H9 (cell line): ENCODE measurements around the gene PRSS16. TPM values are rescaled to one million over a fixed set of nuclear protein-coding genes. Genes with fewer than 3 reads are reported as not detected.

Source experiments
- DNase-seq: peaks from one replicate; pipeline ENCODE4 v3.0.0-alpha.2; 2017
- H2AFZ ChIP-seq: one replicate; pipeline ENCODE4 v1.6.1; 2013; ENCODE audit warnings: mild to moderate bottlenecking, low read length, control low read depth, moderate library complexity
- H2AK5ac ChIP-seq: 2 replicates; pipeline ENCODE4 v1.6.1; 2013; ENCODE audit warnings: low read length, control low read depth, mixed read lengths; ENCODE audit not compliant: insufficient read length
- H2BK120ac ChIP-seq: one replicate; pipeline ENCODE4 v1.6.1; 2013; ENCODE audit warnings: low read depth, mild to moderate bottlenecking, low read length, control low read depth, inconsistent platforms; ENCODE audit not compliant: poor library complexity, severe bottlenecking
- H2BK12ac ChIP-seq: 2 replicates; pipeline ENCODE4 v1.6.1; 2013; ENCODE audit warnings: low read length, control low read depth, mixed read lengths, low read depth; ENCODE audit not compliant: insufficient read length
- H2BK15ac ChIP-seq: 2 replicates; pipeline ENCODE4 v1.6.1; 2013; ENCODE audit warnings: low read depth, low read length, control low read depth
- H2BK20ac ChIP-seq: one replicate; pipeline ENCODE4 v1.6.1; 2013; ENCODE audit warnings: low read depth, mild to moderate bottlenecking, low read length, control low read depth, inconsistent platforms; ENCODE audit not compliant: poor library complexity, severe bottlenecking
- H2BK5ac ChIP-seq: 2 replicates; pipeline ENCODE4 v1.6.1; 2013; ENCODE audit warnings: low read length, control low read depth, mixed read lengths; ENCODE audit not compliant: insufficient read length
- H3K14ac ChIP-seq: 2 replicates; pipeline ENCODE4 v1.6.1; 2013; ENCODE audit warnings: low read length, control low read depth; ENCODE audit not compliant: insufficient read depth
- H3K18ac ChIP-seq: 2 replicates; pipeline ENCODE4 v1.6.1; 2013; ENCODE audit warnings: low read depth, mild to moderate bottlenecking, mixed read lengths, low read length, control low read depth; ENCODE audit not compliant: insufficient read length
- H3K23ac ChIP-seq: 2 replicates; pipeline ENCODE4 v1.6.1; 2013; ENCODE audit warnings: low read length, control low read depth, mixed read lengths, low read depth; ENCODE audit not compliant: insufficient read length
- H3K23me2 ChIP-seq: 2 replicates; pipeline ENCODE4 v1.6.1; 2013; ENCODE audit warnings: low read depth, mild to moderate bottlenecking, mixed read lengths, low read length, control low read depth; ENCODE audit not compliant: insufficient read length, poor library complexity, severe bottlenecking
- H3K27ac ChIP-seq: 2 replicates; pipeline ENCODE4 v1.5.1; 2013; ENCODE audit warnings: low read length, control low read depth, mixed read lengths, low read depth; ENCODE audit not compliant: insufficient read length
- H3K27me3 ChIP-seq: 2 replicates; pipeline ENCODE4 v1.6.1; 2013; ENCODE audit warnings: low read length, control low read depth, inconsistent platforms; ENCODE audit not compliant: insufficient read depth
- H3K4ac ChIP-seq: 2 replicates; pipeline ENCODE4 v1.6.1; 2013; ENCODE audit warnings: low read depth, mild to moderate bottlenecking, control low read depth, inconsistent platforms, low read length, moderate library complexity
- H3K4me1 ChIP-seq: 2 replicates; pipeline ENCODE4 v1.6.1; 2013; ENCODE audit warnings: low read length, control low read depth, inconsistent platforms; ENCODE audit not compliant: insufficient read depth
- H3K4me2 ChIP-seq: 2 replicates; pipeline ENCODE4 v1.6.1; 2013; ENCODE audit warnings: low read length, control low read depth, mixed read lengths; ENCODE audit not compliant: insufficient read length, insufficient read depth
- H3K56ac ChIP-seq: 2 replicates; pipeline ENCODE4 v1.6.1; 2013; ENCODE audit warnings: low read depth, mild to moderate bottlenecking, mixed read lengths, low read length, control low read depth; ENCODE audit not compliant: insufficient read length
- H3K79me1 ChIP-seq: 2 replicates; pipeline ENCODE4 v1.6.1; 2013; ENCODE audit warnings: low read depth, mild to moderate bottlenecking, moderate library complexity, low read length, control low read depth, inconsistent platforms; ENCODE audit not compliant: insufficient read depth, poor library complexity, severe bottlenecking
- H3K79me2 ChIP-seq: 2 replicates; pipeline ENCODE4 v1.6.1; 2013; ENCODE audit warnings: low read length, control low read depth, inconsistent platforms; ENCODE audit not compliant: insufficient read depth
- H3K9ac ChIP-seq: 2 replicates; pipeline ENCODE4 v1.6.1; 2013; ENCODE audit warnings: low read length, control low read depth, mixed read lengths; ENCODE audit not compliant: insufficient read length; ENCODE audit errors: extremely low read depth
- H3K9me3 ChIP-seq: one replicate; pipeline ENCODE4 v1.6.1; 2013; ENCODE audit warnings: low read depth, low read length, inconsistent platforms; ENCODE audit not compliant: control insufficient read depth
- H3T11ph ChIP-seq: one replicate; pipeline ENCODE4 v1.6.1; 2013; ENCODE audit warnings: mild to moderate bottlenecking, low read length, control low read depth, inconsistent platforms
- H4K20me1 ChIP-seq: one replicate; pipeline ENCODE4 v1.6.1; 2013; ENCODE audit not compliant: control insufficient read depth, insufficient read length, insufficient read depth
- H4K5ac ChIP-seq: 2 replicates; pipeline ENCODE4 v1.6.1; 2013; ENCODE audit warnings: low read depth, mild to moderate bottlenecking, mixed read lengths, low read length, control low read depth; ENCODE audit not compliant: insufficient read length
- H4K8ac ChIP-seq: replicated peaks from 2 replicates; pipeline ENCODE4 v1.6.1; 2013; ENCODE audit warnings: low read length, control low read depth, mixed read lengths, low read depth; ENCODE audit not compliant: insufficient read length
- H4K91ac ChIP-seq: 2 replicates; pipeline ENCODE4 v1.6.1; 2013; ENCODE audit warnings: low read depth, mild to moderate bottlenecking, moderate library complexity, mixed read lengths, low read length, control low read depth; ENCODE audit not compliant: insufficient read length
- H3K27ac Mint-ChIP-seq, 3 experiments: 2 replicates in 2 of 3; 3 replicates in 1 of 3; pipeline ENCODE4 v1.8.0; 2020 to 2021; ENCODE audit warnings: mixed read lengths in 3 of 3, mild to moderate bottlenecking in 1 of 3, moderate library complexity in 1 of 3
- H3K27me3 Mint-ChIP-seq: 2 replicates; pipeline ENCODE4 v1.8.0; 2021; ENCODE audit warnings: low read depth, mild to moderate bottlenecking, moderate library complexity, mixed read lengths
- H3K36me3 Mint-ChIP-seq, 3 experiments: 2 replicates in 2 of 3; 3 replicates in 1 of 3; pipeline ENCODE4 v1.8.0; 2020 to 2021; ENCODE audit warnings: low read depth in 3 of 3, mixed read lengths in 3 of 3; ENCODE audit not compliant: insufficient read depth in 1 of 3
- H3K4me1 Mint-ChIP-seq, 2 experiments: 2 replicates each; pipeline ENCODE4 v1.8.0; 2020; ENCODE audit warnings: mixed read lengths in 2 of 2
- H3K4me3 Mint-ChIP-seq, 2 experiments: 2 replicates in 1 of 2; 3 replicates in 1 of 2; pipeline ENCODE4 v1.8.0; 2020 to 2021; ENCODE audit warnings: mild to moderate bottlenecking in 2 of 2, mixed read lengths in 2 of 2, moderate library complexity in 1 of 2
- H3K9me3 Mint-ChIP-seq, 2 experiments: 2 replicates in 1 of 2; 3 replicates in 1 of 2; pipeline ENCODE4 v1.8.0; 2020; ENCODE audit warnings: mild to moderate bottlenecking in 2 of 2, mixed read lengths in 2 of 2, moderate library complexity in 1 of 2
- WGBS: extraction: QIAGEN DNeasy Blood & Tissue Kit; methylation state at CpG from one replicate; pipeline ENCODE4 v1.1.7; 2013; ENCODE audit warnings: missing lambda C conversion rate, low lambda C conversion rate, mixed read lengths; ENCODE audit not compliant: insufficient read length; ENCODE audit errors: extremely low coverage; 5-methylcytosine and 5-hydroxymethylcytosine counted together
- total RNA-seq: library from RNA; stranded (reverse); gene quantifications from 2 replicates; pipeline ENCODE4 v1.2.1, GENCODE V29; 2021
- TF ChIP-seq, protein P1 (sequence below): fragments of 200-600 bp; sonication (generic); conservative IDR thresholded peaks from 3 replicates; pipeline ENCODE4 v1.8.0; 2021; ENCODE audit warnings: antibody characterized with exemption, mild to moderate bottlenecking

PRSS16 gene
- total RNA-seq, 1 experiment from 2014 or later = 14.8 TPM

DNA sequence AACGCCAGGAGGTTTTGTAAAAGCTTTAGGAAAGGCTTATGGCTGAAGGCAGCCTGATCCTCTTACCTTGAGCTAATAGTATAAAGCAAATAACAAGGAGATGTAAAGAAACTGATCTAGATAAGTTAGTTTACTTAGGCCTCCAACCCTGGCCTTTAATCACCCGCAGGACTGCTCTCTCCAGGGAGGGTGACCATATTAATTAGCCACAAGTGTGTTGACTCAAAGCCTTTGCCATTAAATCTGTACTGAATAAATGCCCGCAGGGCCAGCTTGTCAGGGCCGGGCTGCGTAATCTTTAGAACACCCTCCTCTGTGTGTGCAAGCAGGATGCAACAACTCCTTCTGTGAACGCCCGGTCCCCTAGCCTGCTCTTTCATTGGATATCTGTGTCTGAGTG, 6.1 kb upstream of the PRSS16 start:
- no peak overlapping the region for H3K23ac ChIP-seq
- no peak overlapping the region for H4K5ac ChIP-seq
- H3K4me1 ChIP-seq = no peaks in the 10 kb centered on the region
- no peak overlapping the region for H2AK5ac ChIP-seq
- Mint-ChIP-seq H3K27me3 (peaks cover 21% of the 10 kb centered on the region), H3K4me3 (no peak overlapping the region), H3K36me3 (no peaks in the 10 kb centered on the region), H3K4me1 (peaks cover 8 to 14% of the 10 kb centered on the region in 2 experiments), H3K9me3 (peaks cover 0 to 3% of the 10 kb centered on the region in 2 experiments; a peak in 1 of 5 replicates), H3K27ac (no peak overlapping the region)
- no peaks in the 10 kb centered on the region for H3K79me2 ChIP-seq
- H4K20me1 ChIP-seq = no peaks in the 10 kb centered on the region
- no peak overlapping the region for H2BK120ac ChIP-seq
- peaks cover 9% of the 10 kb centered on the region for H3K23me2 ChIP-seq
- H2BK20ac ChIP-seq = no peak overlapping the region
- H2BK12ac ChIP-seq = no peak overlapping the region
- no peak overlapping the region for H2BK5ac ChIP-seq
- H2BK15ac ChIP-seq = no peak overlapping the region
- no peak overlapping the region for H3K9ac ChIP-seq
- DNase-seq = no peak
- H3T11ph ChIP-seq = no peak overlapping the region
- no peak overlapping the region for H3K27ac ChIP-seq
- TF ChIP-seq, protein P1, sequence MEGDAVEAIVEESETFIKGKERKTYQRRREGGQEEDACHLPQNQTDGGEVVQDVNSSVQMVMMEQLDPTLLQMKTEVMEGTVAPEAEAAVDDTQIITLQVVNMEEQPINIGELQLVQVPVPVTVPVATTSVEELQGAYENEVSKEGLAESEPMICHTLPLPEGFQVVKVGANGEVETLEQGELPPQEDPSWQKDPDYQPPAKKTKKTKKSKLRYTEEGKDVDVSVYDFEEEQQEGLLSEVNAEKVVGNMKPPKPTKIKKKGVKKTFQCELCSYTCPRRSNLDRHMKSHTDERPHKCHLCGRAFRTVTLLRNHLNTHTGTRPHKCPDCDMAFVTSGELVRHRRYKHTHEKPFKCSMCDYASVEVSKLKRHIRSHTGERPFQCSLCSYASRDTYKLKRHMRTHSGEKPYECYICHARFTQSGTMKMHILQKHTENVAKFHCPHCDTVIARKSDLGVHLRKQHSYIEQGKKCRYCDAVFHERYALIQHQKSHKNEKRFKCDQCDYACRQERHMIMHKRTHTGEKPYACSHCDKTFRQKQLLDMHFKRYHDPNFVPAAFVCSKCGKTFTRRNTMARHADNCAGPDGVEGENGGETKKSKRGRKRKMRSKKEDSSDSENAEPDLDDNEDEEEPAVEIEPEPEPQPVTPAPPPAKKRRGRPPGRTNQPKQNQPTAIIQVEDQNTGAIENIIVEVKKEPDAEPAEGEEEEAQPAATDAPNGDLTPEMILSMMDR = no peak
- no peak overlapping the region for H4K91ac ChIP-seq
- H3K27me3 ChIP-seq = no peaks in the 10 kb centered on the region
- no peak overlapping the region for H2AFZ ChIP-seq
- H3K4me2 ChIP-seq = no peak overlapping the region
- no peaks in the 10 kb centered on the region for H3K9me3 ChIP-seq
- H3K18ac ChIP-seq = no peak overlapping the region
- H3K4ac ChIP-seq = no peak overlapping the region
- no peak overlapping the region for H4K8ac ChIP-seq
- H3K79me1 ChIP-seq = no peaks in the 10 kb centered on the region
- no peak overlapping the region for H3K14ac ChIP-seq
- WGBS = no CpG with 5 or more reads among the region's 7 CpGs
- H3K56ac ChIP-seq = no peak overlapping the region
